Mesendoderm (in vitro differentiated cells): ENCODE results near the gene CIB2.
A peak's percentile ranks its signal among the peaks of the same experiment; 100 is the strongest.

Source experiments
- DNase-seq: peaks from one replicate; pipeline ENCODE4 v3.0.0; 2013
- H2AK5ac ChIP-seq: 2 replicates; pipeline ENCODE4 v1.6.1; 2013; ENCODE audit warnings: low read length, inconsistent platforms
- H2BK120ac ChIP-seq: 2 replicates; pipeline ENCODE4 v1.6.1; 2013; ENCODE audit warnings: low read depth, mild to moderate bottlenecking, low read length, moderate library complexity, mixed read lengths
- H2BK15ac ChIP-seq: replicated peaks from 2 replicates; pipeline ENCODE4 v1.6.1; 2013; ENCODE audit warnings: low read depth, mild to moderate bottlenecking, moderate library complexity
- H2BK5ac ChIP-seq: 2 replicates; pipeline ENCODE4 v1.6.1; 2013; ENCODE audit warnings: low read length, inconsistent platforms
- H3K18ac ChIP-seq: 2 replicates; pipeline ENCODE4 v1.6.1; 2013; ENCODE audit warnings: mild to moderate bottlenecking, low read length, mixed read lengths
- H3K23ac ChIP-seq: one replicate; pipeline ENCODE4 v1.6.1; 2013; ENCODE audit warnings: low read length
- H3K27ac ChIP-seq: 2 replicates; pipeline ENCODE4 v1.5.1; 2013; ENCODE audit warnings: low read depth, mild to moderate bottlenecking, inconsistent platforms, low read length, moderate library complexity
- H3K27me3 ChIP-seq: 2 replicates; pipeline ENCODE4 v1.6.1; 2013; ENCODE audit warnings: low read length, control low read depth, mild to moderate bottlenecking, inconsistent platforms; ENCODE audit not compliant: insufficient read depth, poor library complexity
- H3K36me3 ChIP-seq: 2 replicates; pipeline ENCODE4 v1.6.1; 2013; ENCODE audit warnings: low read length, inconsistent platforms; ENCODE audit not compliant: control insufficient read depth, insufficient read depth
- H3K4ac ChIP-seq: one replicate; pipeline ENCODE4 v1.6.1; 2013; ENCODE audit warnings: low read depth, mild to moderate bottlenecking, low read length, moderate library complexity
- H3K4me1 ChIP-seq: 2 replicates; pipeline ENCODE4 v1.6.1; 2013; ENCODE audit warnings: low read depth, low read length, inconsistent platforms; ENCODE audit not compliant: control insufficient read depth
- H3K4me2 ChIP-seq: 2 replicates; pipeline ENCODE4 v1.6.1; 2013; ENCODE audit warnings: low read length
- H3K4me3 ChIP-seq: 2 replicates; pipeline ENCODE4 v1.5.1; 2013; ENCODE audit warnings: mild to moderate bottlenecking, low read length
- H3K56ac ChIP-seq: one replicate; pipeline ENCODE4 v1.6.1; 2013; ENCODE audit warnings: low read length
- H3K79me1 ChIP-seq: 2 replicates; pipeline ENCODE4 v1.6.1; 2013; ENCODE audit warnings: low read length, inconsistent platforms
- H3K79me2 ChIP-seq: 2 replicates; pipeline ENCODE4 v1.6.1; 2013; ENCODE audit warnings: mild to moderate bottlenecking, low read length; ENCODE audit not compliant: control insufficient read depth, insufficient read depth
- H3K9ac ChIP-seq: 2 replicates; pipeline ENCODE4 v1.6.1; 2013; ENCODE audit warnings: low read length, inconsistent platforms
- H4K5ac ChIP-seq: one replicate; pipeline ENCODE4 v1.6.1; 2013; ENCODE audit warnings: low read length
- H4K8ac ChIP-seq: one replicate; pipeline ENCODE4 v1.6.1; 2013; ENCODE audit warnings: low read depth, mild to moderate bottlenecking, control low read depth, low read length, moderate library complexity
- WGBS: extraction: QIAGEN DNeasy Blood & Tissue Kit; methylation state at CpG from one replicate; pipeline ENCODE4 v1.1.7; 2013; ENCODE audit warnings: low lambda C conversion rate, missing lambda C conversion rate; ENCODE audit not compliant: insufficient coverage; ENCODE audit errors: extremely low coverage; 5-methylcytosine and 5-hydroxymethylcytosine counted together

The CIB2 gene

DNA sequence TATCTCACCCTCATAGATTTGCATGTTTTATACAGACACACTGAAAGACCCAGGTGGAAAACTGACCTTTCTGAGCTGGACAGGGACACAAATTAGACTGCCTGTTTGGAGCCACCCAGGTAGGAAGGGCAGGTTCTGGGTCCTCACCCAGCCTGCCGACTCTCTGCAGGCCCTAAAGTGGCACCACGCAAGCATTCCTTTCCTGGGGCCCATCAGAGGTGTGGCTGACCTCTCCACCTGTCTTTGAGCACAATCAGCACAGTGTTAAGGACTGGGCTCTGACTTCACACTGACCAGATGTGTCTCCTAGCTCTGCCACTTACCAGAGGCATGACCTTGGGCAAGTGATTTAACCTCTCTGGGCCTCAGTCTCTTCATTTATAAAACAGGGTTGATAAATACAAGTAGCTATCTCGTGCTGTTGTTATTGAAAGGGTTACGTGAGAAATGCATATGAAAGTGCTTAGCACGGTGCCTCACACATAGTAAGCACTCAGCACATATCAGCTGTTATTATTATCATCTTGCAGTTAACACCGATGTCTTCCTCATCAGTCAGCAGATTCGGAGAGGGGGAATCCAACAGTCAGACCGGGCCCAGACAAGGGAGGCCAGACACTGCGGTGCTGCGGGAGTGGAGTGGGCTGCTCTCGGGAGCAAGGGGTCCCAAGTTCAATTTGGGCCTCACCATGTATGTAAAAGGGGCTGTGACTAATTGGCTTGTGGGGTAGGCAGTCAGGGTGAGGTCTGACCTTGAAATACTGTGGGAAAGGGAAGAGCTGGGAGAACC, 51.8 kb downstream of the CIB2 start:
- H2BK15ac ChIP-seq, result no peak overlapping the region

DNA sequence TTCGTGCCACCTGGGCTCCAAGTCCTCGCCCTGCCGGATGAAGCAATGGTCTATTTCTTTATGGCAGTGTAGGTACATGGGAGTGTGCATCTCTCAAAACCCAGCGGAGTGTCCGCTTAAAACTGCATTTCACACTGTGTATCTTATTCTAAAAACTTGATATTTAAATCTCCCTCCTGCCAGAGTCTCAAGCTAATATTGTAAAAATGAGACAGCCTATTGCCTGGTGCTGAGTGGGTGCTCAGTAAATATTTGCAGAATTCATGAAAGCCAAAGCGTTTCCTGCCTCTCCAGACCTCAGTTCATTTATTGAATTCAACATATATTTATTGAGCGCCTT, 53.4 kb downstream of the CIB2 start:
- Histone ChIP-seq H3K9ac (no peak overlapping the region), H2BK120ac (no peak overlapping the region), H3K4ac (no peak overlapping the region), H3K4me2 (peak overlapping the region; percentile 51), H3K4me1 (peaks cover 3% of the 10 kb centered on the region), H2BK5ac (no peak overlapping the region), H3K23ac (no peak overlapping the region), H3K36me3 (no peaks in the 10 kb centered on the region), H4K5ac (no peak overlapping the region), H3K4me3 (no peak overlapping the region), H3K18ac (no peak overlapping the region), H4K8ac (no peak overlapping the region), H3K27me3 (no peaks in the 10 kb centered on the region), H2AK5ac (no peak overlapping the region), H3K79me1 (peaks cover 4% of the 10 kb centered on the region), H2BK15ac (no peak overlapping the region), H3K27ac (no peak overlapping the region), H3K79me2 (peaks cover 2% of the 10 kb centered on the region), H3K56ac (peak overlapping the region; percentile 45)
- no CpG with 5 or more reads among the region's 7 CpGs for WGBS
- DNase-seq, result no peak

More for the DNA sequence above, 51.8 kb downstream of the CIB2 start:
- Histone ChIP-seq H3K4me3 (no peak overlapping the region), H3K4me1 (peaks cover 3% of the 10 kb centered on the region), H3K56ac (no peak overlapping the region), H3K4me2 (no peak overlapping the region), H2BK120ac (no peak overlapping the region), H3K36me3 (no peaks in the 10 kb centered on the region), H4K5ac (no peak overlapping the region), H3K9ac (no peak overlapping the region), H3K23ac (no peak overlapping the region), H3K27ac (no peak overlapping the region), H2AK5ac (no peak overlapping the region), H3K18ac (no peak overlapping the region), H3K4ac (no peak overlapping the region), H3K79me2 (peaks cover under 1% of the 10 kb centered on the region), H4K8ac (no peak overlapping the region), H2BK5ac (no peak overlapping the region), H3K27me3 (no peaks in the 10 kb centered on the region), H3K79me1 (peaks cover 4% of the 10 kb centered on the region)
- DNase-seq, result no peak
- WGBS, result no CpG with 5 or more reads among the region's 11 CpGs

- no peak within 1 kb of the TSS for H3K23ac ChIP-seq
- no peaks in the 10 kb centered on the region for H3K27me3 ChIP-seq
- WGBS, result no CpG with 5 or more reads among the region's 104 CpGs
- H3K4me1 ChIP-seq, result peaks cover 6% of the 10 kb centered on the region
- peak within 1 kb of the TSS; percentile 79 for H3K4me3 ChIP-seq
- peak; percentile 54 for DNase-seq
- H2BK15ac ChIP-seq, result no peak within 1 kb of the TSS
- peak within 1 kb of the TSS; percentile 11 for H3K18ac ChIP-seq
- no peak within 1 kb of the TSS for H2BK5ac ChIP-seq
- no peak within 1 kb of the TSS for H4K8ac ChIP-seq
- H3K79me2 ChIP-seq, result peaks cover 2% of the 10 kb centered on the region
- H3K27ac ChIP-seq, result peak within 1 kb of the TSS; percentile 11
- peak within 1 kb of the TSS; percentile 65 for H3K9ac ChIP-seq
- H4K5ac ChIP-seq, result no peak within 1 kb of the TSS
- peak within 1 kb of the TSS; percentile 9 for H3K4ac ChIP-seq
- H3K4me2 ChIP-seq, result peak within 1 kb of the TSS; percentile 72
- peaks cover 7% of the 10 kb centered on the region for H3K79me1 ChIP-seq
- peak within 1 kb of the TSS; percentile 94 for H3K56ac ChIP-seq
- no peak within 1 kb of the TSS for H2AK5ac ChIP-seq
- H2BK120ac ChIP-seq, result no peak within 1 kb of the TSS
- no peaks in the 10 kb centered on the region for H3K36me3 ChIP-seq
Observed at GRCh38 chr15:78077053-78077870, 54.0 kb downstream of the CIB2 start, which contains the start of gene TBC1D2B. Gene TBC1D2B (minus strand): TSS chr15:78077711. CDS start chr15:78077652, 59 bp downstream.

DNA sequence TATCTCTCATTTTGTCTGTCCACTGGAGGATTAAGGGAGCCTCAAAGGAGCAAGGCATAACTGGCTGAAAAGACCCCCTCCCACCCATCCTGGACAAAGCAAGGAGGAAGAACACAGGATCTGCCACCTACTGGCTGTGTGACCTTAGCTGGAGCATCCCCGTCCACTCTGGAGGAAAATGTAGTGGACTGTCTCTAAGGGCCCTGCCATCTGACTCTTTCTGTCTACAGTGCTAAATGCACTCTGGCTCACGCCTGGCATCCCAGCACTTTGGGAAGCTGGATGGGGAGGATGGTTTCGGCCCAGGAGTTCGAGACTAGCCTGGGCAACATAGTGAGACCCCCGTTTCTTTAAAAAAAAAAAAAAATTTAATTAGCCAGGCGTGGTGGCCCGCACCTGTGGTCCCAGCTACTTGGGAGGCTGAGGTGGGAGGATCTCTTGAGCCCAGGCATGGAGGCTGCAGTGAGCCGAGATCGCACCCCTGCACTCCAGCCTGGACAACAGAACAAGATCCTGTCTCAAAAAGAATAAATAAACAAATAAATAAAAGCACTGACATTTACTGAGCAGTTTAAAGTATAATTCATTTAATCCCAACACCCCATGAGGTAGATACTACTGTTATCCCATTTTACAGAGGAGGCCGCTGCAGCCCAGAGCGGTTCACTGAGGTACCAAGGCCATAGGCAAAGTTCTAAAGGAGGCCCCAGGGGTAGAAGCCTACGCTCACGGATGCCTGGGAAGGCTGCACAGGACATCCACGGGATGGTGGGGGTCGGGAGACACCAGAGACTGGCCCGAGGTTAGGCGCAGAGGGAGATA, 54.8 kb downstream of the CIB2 start:
- H3K9ac ChIP-seq, result peak overlapping the region; percentile 65
- peak overlapping the region; percentile 79 for H3K4me3 ChIP-seq
- no peak overlapping the region for H2BK5ac ChIP-seq
- H4K8ac ChIP-seq, result no peak overlapping the region
- no peak overlapping the region for H4K5ac ChIP-seq
- peaks cover 9% of the 10 kb centered on the region for H3K4me1 ChIP-seq
- H3K79me1 ChIP-seq, result peaks cover 7% of the 10 kb centered on the region
- peaks cover 2% of the 10 kb centered on the region for H3K79me2 ChIP-seq
- H2AK5ac ChIP-seq, result no peak overlapping the region
- peak overlapping the region; percentile 72 for H3K4me2 ChIP-seq
- no peak overlapping the region for H2BK15ac ChIP-seq
- no peaks in the 10 kb centered on the region for H3K36me3 ChIP-seq
- H3K27me3 ChIP-seq, result no peaks in the 10 kb centered on the region
- no peak overlapping the region for H2BK120ac ChIP-seq
- no peak overlapping the region for H3K23ac ChIP-seq
- H3K27ac ChIP-seq, result no peak overlapping the region
- WGBS, result no CpG with 5 or more reads among the region's 17 CpGs
- peak; percentile 51 for DNase-seq
- no peak overlapping the region for H3K4ac ChIP-seq
- peak overlapping the region; percentile 94 for H3K56ac ChIP-seq
- no peak overlapping the region for H3K18ac ChIP-seq

- Histone ChIP-seq H2BK5ac (no peak overlapping the region), H3K27me3 (no peaks in the 10 kb centered on the region), H2AK5ac (no peak overlapping the region), H3K36me3 (no peaks in the 10 kb centered on the region), H3K18ac (no peak overlapping the region), H3K4ac (no peak overlapping the region), H4K8ac (no peak overlapping the region), H3K4me3 (no peak overlapping the region), H2BK15ac (no peak overlapping the region), H3K4me2 (no peak overlapping the region), H4K5ac (no peak overlapping the region), H3K79me1 (peaks cover 7% of the 10 kb centered on the region), H2BK120ac (no peak overlapping the region), H3K79me2 (peaks cover 2% of the 10 kb centered on the region), H3K9ac (peak overlapping the region; percentile 43), H3K23ac (no peak overlapping the region), H3K4me1 (peaks cover 9% of the 10 kb centered on the region), H3K27ac (no peak overlapping the region), H3K56ac (peak overlapping the region; percentile 61)
- peak; percentile 93 for DNase-seq
- WGBS, result no CpG with 5 or more reads among the region's 7 CpGs
Observed at GRCh38 chr15:78075490-78076230, 55.6 kb downstream of the CIB2 start.
